ENCODE data around the gene SBDS. TPM values are rescaled to one million over a fixed set of nuclear protein-coding genes. Genes with fewer than 3 reads are reported as not detected.
"Not testable (repeated sequence)": the region's sequence is repeated elsewhere in the genome, so short reads cannot be mapped to it uniquely, and the experiment has no call there.

SBDS gene
- 52.4 TPM for total RNA-seq

DNA sequence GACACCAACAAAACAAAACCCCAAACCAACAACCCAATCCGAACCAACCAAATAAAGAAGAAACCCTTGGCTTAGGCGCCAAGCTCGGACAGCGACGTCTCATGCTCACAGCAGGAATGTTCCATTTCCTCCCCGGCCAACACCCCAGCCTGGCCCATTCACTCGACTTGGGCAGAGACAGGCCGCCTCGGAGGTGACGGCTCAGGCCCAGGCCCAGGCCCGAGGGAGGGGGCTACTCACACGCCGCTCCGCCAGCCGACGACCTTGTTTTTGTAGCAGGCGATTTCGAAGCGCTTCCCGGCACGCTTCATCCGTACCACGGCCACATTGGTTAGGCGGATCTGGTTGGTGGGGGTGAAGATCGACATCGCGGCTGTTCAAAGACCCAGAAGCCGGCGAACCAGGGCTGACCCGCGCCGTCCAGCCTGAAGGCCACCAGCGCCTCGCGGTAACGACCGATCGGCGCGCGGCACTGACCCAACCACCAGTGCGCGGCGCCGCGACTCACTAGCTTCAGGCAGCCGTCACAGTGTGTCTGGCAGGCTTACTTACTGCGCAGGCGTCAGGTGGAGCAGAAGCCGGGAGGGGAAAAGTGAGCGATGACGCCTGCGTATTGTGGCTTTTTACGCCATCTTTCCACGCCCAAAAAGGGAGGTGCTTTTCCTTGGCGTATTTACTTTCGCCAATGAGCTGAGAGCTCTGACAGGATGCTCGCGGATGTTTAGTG lies at the start of gene SBDS:
Gene SBDS (minus strand): TSS at position 537 of the 727 bp plus-strand sequence. CDS start 169 bp downstream, at position 368.
- DNase-seq, result peak; percentile 92

DNA sequence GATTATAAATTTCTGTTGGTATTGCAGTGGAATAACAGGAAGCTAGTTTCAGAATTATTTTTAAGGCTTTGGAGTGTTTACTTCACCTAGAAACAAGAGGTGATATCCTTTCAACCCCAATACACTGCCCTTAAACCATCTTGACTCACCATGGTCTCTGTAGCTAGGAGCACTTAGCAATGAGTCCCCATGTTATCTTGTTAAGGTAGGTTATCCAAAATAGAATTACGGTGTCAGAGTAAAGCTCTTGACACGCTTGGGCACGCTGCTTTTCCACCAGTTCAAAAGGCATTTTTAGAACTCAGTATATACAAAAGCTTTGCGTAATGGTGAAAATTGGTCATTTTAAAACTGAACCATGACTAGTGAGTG lies 48.2 kb upstream of the SBDS start:
- not testable (repeated sequence) for DNase-seq

DNA sequence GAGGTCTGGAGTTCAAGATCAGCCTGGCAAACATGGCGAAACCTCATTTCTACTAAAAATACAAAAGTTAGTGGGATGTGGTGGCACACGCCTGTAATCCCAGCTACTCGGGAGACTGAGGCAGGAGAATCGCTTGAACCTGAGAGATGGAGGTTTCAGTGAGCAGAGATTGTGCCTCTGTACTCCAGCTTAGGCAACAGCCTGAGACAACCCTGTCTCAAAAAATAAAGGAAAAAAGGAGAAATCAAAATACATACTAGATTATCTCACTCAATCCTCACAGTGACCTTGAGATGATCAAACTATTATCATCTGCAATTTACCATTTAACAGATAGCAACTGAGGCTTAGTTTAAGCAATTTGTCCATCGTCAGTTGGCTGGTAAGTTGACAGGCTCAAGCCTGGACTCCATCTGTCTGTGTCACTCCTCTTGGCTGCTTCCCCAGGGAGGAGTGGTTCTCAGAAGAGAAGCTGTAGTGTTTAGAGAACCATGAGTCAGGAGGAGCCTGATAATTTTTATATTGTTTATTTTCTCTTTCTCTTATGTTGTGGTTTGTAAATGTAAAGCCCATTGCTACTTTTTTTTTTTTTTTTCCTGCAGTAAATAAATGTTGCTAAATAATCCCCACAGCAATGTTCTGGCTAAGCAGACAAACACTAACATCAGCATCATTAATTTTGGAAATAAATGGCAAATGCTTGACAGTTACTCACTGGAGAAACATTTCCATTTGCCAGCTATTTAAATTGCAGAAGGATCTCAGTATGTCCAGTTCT lies 47.6 kb upstream of the SBDS start:
- DNase-seq, result peak; percentile 49

DNA sequence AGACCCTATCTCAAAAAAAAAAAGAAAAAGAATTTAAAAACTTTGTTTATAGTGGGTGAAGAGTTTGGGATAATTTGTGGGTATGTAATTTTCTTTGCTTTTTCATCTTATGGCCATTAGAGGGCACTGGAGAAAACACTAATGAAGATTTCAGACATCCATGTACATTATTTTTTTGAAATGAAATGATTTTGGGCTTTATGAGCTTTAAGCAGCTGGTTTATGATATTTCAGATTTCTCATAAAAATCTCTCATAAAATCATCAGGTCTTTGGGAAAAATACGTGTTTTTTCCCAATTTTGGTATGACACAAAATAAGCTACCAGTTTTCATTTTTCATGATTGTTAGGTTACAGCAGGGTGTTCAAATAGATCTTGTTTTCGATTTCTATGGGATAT lies 45.4 kb upstream of the SBDS start:
- not testable (repeated sequence) for DNase-seq

DNA sequence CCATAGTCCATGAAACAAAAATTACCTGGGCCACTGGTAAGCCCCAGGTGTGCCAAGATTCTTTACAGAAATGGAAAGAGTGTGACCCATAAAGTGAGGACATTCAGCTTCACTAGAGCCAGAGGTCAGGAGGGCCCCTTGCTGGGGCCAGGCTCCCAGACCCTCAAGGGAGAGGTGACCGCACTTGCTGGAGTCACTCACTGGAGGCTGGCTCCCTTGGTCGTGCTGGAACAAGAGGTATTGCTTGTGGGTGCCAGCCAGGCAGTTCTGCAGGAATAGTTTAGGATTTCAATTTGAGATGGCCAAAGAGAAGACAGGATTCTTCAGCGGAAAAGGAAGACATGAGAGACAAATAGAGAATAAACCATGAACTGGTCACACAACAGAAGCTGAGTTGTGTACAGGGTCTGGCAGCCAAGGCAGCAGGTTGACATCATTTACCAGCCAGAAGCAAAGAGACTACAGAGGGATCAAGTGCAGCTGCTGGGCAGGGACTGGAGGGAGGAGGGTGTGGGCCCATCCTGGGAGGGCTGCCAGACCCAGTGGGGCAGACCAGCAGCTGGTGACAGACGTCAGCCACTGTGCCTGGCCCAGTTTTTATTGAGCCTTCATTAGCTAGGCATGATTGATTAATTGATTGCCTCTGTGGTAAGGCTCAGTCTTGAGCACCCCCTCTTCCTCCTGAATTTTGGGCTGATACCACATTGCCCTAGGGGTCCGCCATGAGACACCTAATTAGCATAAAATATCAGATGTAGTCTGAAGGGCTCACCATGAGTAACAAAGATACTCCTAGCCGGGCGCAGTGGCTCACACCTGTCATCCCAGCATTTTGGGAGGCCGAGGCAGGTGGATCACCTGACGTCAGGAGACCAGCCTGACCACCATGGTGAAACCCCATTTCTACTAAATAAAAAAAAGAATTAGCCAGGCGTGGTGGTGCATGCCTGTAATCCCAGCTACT lies 41.3 kb upstream of the SBDS start:
- peak; percentile 59 for DNase-seq

DNA sequence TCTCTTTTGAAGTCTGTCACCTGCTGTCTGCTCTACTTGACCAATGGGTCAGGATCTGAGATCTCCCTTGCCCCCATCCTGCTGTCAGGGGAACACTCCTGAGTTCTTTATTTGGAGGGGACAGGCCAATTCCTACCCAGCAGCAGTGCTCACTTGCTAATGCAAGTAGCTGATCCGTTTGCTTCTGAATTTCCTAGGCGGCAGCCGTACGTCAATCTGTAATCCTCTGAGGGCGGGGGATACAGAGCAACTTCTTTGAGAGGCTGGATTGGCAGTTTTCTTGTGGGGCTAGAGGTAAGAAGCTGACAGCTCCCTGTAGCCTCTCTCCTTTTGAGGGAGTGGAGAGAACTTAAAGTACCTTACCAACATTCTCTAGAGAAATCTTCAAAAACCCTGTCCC lies 37.9 kb upstream of the SBDS start:
- DNase-seq, result no peak

DNA sequence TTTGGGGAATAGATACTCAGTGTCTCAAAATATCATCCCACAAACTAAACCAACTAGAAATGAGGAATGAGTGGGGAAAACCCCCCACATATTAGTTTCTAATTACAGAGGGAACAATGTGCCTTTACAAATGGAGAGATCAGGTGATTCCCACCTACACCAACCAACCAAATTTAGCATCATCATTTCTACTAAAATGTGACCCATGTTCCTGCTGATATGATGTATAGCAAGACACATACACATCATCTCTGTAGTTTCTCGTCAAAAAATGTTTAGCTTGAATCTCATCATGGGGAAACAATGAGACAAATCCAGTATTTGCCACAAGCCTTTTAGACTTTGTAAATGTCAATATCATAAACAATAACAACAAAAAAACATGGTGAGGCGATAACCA lies 36.3 kb upstream of the SBDS start:
- not testable (repeated sequence) for DNase-seq

DNA sequence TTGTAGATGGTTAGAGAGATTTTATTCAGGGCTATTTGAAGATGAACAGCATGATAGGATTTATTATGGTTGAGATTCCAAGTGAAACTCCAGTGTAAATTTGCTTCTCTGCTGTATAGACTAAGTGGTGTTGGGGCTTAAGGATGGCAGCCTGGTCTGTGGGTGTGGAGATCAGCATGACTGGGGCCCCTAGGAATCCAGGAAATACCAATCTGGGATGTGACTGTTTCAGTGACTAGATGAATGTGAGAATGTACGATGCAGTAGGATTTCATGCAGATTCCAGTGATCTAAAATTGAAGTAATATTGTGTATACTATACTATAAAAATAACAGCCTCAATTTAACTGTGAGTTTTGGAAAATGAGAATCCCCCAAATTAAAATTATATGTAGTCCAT lies 30.1 kb upstream of the SBDS start:
- DNase-seq, result not testable (repeated sequence)

DNA sequence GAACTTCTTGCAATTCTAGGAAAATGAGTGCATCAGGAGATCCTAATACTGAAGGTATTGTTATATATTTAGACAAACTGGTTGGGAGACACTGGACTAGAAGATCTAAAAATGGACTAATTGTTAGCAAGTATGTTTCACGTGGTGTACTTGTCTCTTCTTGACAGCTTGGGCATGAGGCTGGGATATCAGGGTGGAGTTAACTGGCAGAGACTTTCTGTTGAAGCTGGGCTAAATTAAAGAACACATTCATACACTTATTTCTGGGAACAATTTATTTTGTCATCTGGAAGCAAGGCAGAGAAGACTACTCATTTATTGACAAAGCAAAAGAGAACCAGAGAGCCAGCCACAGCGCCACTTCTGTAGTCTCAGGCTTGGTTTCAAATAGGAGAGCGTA lies 27.1 kb upstream of the SBDS start:
- no peak for DNase-seq

DNA sequence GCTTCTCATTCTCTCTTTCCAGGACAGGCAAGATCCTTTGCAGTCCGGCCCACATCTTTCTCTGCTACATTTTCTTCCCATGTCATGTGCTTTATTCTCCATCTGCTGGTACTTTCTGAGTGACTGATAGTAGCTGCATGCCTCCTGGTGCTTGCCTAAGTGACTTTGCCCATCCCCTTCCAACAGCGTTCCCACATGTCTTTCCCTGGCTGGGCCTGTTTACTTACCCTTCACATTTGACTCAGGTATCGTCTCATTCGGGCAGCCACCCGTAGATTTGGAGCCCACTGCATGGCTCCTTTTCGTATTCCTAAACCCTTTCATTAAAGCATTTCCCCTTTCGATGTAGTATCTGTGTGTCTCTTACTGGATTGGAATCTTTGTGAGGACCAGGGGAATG lies 25.9 kb upstream of the SBDS start:
- DNase-seq, result no peak

DNA sequence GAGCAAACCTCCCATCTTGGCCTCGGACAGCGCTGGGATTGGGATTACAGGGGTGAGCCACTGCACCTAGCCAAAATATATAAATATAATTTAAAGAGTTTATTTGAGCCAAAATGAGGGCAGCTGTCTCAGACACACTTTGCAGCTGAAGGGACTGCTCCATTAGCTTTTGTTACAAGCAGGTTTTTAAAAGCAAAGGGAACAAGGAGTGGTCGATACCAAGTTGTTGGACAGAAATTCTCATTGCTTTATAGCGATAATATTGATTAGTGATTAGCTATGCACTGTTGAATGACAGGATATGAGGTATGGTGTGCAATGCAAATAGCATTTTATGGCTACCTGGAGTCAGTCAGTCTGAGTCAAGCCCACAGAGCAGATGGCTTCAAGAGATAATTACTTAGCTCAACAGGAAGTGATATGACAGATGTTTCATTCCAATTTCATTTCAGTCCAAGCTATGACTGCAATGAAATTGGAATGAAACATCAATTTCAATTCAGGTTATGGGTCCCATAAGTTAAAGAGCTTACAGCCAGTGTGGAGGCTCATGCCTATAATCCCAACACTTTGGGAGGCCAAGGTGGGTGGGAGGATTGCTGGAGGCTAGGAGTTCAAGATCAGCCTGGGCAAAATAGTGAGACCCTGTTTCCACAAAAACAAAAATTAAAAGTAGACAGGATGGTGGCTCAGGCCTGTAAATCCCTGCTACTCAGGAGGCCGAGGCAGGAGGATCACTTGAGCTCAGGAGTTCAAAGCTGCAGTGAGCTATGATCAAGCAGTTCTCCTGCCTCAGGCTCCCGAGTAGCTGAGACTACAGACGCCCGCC lies 24.4 kb upstream of the SBDS start:
- DNase-seq, result no peak

DNA sequence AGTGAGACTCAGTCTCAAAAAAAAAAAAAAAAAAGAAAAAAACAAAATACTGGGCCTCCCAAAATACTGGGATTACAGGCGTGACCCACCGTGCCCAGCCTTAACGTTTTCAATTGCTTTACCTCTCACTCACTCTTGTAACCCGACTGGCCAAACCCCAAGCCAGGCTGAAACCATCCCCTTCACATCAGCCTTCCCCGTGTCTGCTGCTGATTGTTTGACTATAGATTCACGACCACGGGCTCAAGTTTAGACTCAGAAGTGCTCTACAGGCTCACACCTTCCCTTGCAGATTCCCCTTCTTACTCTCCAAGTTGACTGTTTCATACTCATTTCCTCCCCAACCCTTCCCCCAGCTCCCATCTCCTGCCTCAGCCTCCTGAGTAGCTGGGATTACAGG lies 23.6 kb upstream of the SBDS start:
- no peak for DNase-seq

DNA sequence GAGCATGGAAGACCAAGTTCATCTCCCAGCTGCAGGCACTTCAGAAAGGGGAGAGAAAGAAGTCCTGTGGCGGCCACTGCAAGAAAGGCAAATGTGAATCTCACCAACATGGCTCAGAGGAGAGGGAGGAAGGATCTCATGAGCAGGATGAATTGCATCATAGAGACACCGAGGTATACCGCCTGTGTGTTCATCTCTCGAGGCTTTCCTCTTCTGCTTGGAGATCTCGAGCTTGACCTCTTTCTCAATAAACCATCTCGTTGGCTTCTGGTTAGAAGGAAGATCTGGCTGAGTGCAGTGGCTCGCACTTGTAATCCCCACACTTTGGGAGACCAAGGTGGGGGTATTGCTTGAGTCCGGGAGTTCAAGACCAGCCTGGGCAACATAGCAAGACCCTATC lies 22.6 kb upstream of the SBDS start:
- not testable (repeated sequence) for DNase-seq

DNA sequence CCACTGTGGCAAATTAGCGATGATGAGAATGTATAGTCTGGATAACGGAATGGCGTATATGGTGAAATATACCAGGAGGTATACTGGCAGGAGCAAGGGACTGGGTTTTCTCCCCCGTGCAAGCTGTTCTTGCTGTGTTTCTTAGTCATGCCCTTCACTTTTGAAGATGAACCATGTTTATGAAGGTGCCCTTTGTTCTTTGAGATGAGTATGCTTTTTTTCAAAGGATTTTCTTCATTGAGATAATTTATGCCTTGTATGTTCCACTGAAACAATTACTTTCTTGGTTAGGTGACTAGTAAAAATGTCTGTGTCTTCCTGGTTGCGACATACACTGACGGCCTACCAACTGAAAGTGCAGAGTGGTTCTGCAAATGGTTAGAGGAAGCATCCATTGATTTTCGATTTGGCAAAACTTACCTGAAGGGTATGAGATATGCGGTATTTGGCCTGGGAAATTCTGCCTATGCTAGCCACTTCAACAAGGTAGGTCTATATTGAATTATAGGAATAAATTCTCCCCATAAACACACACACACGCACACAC lies 18.8 kb upstream of the SBDS start:
- not testable (repeated sequence) for DNase-seq

DNA sequence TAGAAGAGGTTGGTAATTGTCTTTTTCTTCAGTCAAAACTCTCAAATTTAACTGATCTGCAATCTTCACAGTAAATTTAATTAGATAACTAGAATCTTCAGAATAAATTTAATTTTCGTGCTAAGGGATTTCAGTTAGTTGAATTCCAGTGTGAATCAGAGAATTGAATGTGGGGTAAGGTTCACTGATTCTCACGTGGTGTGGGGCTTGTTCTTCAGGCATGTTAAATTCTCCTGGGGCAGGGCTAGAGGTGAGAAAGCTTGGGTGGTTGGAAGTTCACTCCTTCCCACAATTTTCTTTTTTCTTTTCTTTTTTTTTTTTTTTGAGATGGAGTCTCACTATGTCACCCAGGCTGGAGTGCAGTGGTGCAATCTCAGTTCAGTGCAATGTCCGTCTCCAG lies 14.3 kb upstream of the SBDS start:
- not testable (repeated sequence) for DNase-seq

DNA sequence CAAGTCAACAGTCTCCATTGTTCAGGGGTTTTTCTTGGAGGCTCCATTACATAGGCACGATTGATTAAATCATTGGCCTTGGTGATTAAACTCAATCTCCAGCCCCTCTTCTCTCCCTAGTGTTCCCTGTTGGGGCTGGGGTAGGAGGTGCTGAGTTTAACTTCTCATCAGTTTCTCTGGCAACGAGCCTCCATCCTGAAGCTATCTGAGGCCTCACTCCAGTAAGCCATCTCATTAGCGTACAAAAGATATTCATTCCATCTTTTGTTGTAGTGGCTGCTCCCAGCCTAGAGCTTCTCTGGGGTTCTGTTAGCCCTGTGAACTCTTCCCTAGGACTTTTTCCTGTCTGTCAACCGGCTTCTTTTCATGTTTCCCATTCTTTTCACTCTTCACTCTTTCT lies 12.9 kb upstream of the SBDS start:
- DNase-seq, result no peak

DNA sequence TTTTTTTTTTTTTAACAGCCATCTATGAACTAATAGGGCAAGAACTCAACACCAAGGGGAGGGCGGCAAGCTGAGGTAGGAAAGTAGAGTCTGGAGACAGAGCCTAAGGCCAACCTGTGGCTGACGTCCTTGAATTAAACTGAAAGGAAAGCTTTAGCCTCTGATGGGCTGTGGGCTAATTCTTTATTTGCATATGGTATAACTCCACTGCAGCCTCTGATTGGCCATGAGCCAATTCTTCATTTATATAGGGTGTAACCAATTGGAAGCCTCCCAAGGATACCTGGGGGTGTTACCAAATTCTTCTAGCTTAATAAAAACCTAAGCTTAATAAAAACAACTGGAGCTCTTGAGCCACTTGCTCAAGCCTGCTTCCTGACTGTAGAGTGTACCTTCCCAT lies 11.6 kb upstream of the SBDS start:
- no peak for DNase-seq

DNA sequence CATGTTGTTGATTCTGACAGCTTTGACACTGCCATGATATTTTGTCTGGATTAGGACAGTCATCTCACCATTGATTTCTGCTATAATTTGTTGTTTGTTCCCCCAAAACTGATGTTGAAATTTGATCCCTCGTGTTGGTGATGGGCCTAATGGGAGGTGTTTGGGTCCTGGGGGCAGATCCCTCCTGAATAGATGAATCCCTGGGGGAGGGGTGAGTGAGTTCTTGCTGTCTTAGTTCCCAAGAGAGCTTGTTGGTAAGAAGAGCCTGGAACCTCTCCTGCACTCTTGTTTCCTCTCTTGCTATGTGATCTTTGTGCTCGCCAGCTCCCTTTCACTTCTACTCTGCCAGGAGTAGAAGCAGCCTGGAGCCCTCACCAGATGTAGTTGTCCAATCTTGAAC lies 8.8 kb upstream of the SBDS start:
- DNase-seq, result not testable (repeated sequence)

DNA sequence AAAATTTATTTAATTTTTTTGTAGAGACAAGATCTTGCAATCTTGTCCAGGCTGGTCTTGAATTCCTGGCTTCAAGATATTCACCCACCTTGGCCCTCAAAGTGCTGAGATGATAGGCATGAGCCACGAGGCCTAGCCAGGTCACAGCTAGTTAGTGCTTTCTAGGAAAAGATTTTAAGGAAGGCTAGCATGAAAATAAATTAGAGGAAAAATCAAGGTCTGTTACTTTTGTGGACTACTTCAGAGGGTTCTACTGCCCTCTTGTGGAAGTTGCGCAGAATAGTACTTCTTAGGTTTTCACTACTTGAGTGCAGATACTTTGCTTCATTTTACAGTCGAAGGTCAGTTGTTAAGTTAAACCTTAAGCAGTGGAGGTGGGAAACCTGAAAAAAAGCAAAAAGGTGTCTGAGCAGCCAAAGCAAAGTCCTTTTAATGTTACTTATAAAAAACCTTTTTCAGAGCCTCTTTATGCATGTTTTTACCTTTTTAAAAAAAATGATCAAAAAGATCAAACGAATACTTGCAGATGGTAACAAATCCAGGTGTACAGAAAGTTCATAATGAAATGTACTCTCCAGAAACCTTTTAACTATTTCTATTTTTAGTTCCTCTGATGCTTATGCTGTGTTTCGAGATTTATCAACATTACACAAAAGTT lies 5.3 kb upstream of the SBDS start:
- DNase-seq, result not testable (repeated sequence)

DNA sequence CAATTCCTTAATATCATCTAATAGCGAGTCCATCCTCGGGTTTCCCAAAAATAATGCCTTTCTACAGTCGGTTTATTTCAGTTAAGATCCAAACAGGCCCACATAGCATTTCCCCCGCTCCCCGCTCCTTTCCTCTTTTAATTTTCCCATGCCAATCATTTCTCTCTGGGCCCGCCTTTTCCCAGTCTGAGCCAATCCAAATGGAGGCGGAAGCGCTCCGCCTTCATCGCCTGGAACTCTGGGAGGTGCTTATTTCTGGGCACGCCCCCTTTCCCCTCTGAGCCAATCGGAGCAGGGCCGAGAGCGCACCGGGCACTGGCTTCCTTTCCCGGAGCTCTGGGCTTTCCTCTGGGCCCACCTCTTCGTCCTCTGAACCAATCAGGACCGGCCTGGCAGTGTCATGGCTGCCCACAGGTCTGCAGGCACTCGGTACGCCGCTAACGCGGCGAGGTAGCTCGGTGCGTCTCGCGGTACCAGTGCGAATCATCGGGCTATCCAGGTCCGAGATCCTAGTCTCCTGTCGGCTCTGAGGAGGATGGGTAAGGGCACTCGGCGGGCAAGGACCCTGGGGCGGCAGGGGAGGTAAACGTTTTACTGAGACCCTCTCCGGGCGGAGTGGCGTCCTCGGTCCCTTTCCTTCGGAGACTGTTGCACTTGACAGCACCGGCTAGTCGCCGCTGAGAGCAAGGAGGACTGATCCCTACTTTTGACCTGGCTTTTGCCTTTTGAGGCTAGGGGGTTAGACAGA lies 1.2 kb upstream of the SBDS start, which contains the start of gene TYW1:
Gene TYW1 (plus strand): TSS at position 390 of the 748 bp plus-strand sequence. CDS start 146 bp downstream, at position 536.
- peak; percentile 99 for DNase-seq

Data from occipital lobe (tissue), 2 donors.